ENCODE measurements around the gene SSC5D.
A peak's percentile ranks its signal among the peaks of the same experiment; 100 is the strongest.

SSC5D gene

DNA sequence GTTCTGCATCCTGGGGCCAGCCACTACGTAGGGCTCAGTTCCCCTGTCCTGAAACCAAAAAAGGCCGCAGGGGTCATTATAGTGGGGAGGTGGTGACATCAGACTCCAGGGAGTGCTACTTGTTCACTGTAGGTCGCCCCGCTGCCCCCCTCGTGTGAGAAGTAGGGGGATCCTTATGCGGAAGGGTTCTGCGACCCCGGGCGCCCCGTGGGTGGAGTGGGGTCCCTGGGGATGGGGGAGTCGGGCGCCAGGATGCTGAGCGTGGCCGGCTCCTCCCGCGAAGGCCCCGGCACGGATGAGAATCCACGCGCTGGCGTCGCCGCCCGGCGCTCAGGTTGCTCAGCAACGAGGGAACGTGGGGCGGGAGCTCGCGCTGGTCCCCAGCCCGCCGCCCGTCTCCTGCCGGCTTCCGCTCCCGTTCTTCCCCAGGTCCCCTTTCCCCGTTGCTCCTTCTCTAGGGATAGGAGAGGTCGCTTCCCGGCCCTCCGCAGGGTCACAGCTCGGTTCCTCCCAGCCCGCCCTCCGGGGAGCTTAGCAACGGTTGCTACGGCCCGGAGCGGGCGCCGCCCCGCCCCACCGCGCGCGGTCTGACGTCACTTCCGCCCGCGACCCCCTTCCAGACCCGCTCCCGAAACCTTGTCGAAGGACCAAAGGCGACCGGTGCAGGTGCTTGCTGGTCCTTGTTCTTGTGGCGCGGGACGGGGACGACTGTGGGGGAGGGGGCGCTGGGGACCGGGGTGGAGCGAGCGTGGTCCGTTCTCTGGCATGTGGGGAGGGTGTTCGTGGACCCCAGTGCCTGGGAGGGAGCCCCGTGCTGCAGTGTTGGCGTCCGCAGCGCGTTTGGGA is 3.4 kb upstream of the SSC5D start, which contains the start of gene NAT14 (continued):
- TF ChIP-seq ZBTB48 (tag by site-specific recombination; IDR thresholded peaks at IDR 0.05) = peak; percentile 66
- TF ChIP-seq ZFHX2 (tag by site-specific recombination; conservative IDR thresholded peaks at IDR 0.05) = peak; percentile 4; the same call in 1 of the 2 replicates
- TF ChIP-seq YY2 (tag by site-specific recombination; IDR thresholded peaks at IDR 0.05) = no peak
- TF ChIP-seq KLF1 (tag by site-specific recombination; IDR thresholded peaks at IDR 0.05) = peak; percentile 80
- TF ChIP-seq, protein P1, sequence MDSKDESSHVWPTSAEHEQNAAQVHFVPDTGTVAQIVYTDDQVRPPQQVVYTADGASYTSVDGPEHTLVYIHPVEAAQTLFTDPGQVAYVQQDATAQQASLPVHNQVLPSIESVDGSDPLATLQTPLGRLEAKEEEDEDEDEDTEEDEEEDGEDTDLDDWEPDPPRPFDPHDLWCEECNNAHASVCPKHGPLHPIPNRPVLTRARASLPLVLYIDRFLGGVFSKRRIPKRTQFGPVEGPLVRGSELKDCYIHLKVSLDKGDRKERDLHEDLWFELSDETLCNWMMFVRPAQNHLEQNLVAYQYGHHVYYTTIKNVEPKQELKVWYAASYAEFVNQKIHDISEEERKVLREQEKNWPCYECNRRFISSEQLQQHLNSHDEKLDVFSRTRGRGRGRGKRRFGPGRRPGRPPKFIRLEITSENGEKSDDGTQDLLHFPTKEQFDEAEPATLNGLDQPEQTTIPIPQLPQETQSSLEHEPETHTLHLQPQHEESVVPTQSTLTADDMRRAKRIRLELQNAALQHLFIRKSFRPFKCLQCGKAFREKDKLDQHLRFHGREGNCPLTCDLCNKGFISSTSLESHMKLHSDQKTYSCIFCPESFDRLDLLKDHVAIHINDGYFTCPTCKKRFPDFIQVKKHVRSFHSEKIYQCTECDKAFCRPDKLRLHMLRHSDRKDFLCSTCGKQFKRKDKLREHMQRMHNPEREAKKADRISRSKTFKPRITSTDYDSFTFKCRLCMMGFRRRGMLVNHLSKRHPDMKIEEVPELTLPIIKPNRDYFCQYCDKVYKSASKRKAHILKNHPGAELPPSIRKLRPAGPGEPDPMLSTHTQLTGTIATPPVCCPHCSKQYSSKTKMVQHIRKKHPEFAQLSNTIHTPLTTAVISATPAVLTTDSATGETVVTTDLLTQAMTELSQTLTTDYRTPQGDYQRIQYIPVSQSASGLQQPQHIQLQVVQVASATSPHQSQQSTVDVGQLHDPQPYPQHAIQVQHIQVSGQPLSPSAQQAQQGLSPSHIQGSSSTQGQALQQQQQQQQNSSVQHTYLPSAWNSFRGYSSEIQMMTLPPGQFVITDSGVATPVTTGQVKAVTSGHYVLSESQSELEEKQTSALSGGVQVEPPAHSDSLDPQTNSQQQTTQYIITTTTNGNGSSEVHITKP (tag by site-specific recombination; IDR thresholded peaks at IDR 0.05) = no peak
- TF ChIP-seq, protein P2, sequence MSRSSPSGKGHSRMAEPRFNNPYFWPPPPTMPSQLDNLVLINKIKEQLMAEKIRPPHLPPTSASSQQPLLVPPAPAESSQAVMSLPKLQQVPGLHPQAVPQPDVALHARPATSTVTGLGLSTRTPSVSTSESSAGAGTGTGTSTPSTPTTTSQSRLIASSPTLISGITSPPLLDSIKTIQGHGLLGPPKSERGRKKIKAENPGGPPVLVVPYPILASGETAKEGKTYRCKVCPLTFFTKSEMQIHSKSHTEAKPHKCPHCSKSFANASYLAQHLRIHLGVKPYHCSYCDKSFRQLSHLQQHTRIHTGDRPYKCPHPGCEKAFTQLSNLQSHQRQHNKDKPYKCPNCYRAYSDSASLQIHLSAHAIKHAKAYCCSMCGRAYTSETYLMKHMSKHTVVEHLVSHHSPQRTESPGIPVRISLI (tag by site-specific recombination; IDR thresholded peaks at IDR 0.05) = no peak
- TF ChIP-seq, protein P3, sequence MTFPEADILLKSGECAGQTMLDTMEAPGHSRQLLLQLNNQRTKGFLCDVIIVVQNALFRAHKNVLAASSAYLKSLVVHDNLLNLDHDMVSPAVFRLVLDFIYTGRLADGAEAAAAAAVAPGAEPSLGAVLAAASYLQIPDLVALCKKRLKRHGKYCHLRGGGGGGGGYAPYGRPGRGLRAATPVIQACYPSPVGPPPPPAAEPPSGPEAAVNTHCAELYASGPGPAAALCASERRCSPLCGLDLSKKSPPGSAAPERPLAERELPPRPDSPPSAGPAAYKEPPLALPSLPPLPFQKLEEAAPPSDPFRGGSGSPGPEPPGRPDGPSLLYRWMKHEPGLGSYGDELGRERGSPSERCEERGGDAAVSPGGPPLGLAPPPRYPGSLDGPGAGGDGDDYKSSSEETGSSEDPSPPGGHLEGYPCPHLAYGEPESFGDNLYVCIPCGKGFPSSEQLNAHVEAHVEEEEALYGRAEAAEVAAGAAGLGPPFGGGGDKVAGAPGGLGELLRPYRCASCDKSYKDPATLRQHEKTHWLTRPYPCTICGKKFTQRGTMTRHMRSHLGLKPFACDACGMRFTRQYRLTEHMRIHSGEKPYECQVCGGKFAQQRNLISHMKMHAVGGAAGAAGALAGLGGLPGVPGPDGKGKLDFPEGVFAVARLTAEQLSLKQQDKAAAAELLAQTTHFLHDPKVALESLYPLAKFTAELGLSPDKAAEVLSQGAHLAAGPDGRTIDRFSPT (tag by site-specific recombination; IDR thresholded peaks at IDR 0.05) = no peak
- peak; percentile 42 for TF ChIP-seq GLIS2 (tag by site-specific recombination; IDR thresholded peaks at IDR 0.05)
- TF ChIP-seq ZNF501 (tag by site-specific recombination; IDR thresholded peaks at IDR 0.05) = 0 out of 2 replicates have a peak, but pooled peaks have one; percentile 55
- no peak for TF ChIP-seq GLI4 (tag by site-specific recombination; IDR thresholded peaks at IDR 0.05)
- peak; percentile 52; the same call in 1 of the 2 replicates for TF ChIP-seq ZBTB21 (tag by site-specific recombination; IDR thresholded peaks at IDR 0.05)
- TF ChIP-seq ZNF121 (tag by site-specific recombination; IDR thresholded peaks at IDR 0.05) = no peak
- TF ChIP-seq ZNF629 (tag by site-specific recombination; IDR thresholded peaks at IDR 0.05) = peak; percentile 79
- TF ChIP-seq ZEB2 (tag by site-specific recombination; IDR thresholded peaks at IDR 0.05) = no peak
- 0 out of 2 replicates have a peak, but pooled peaks have one; percentile 27 for TF ChIP-seq ZXDB (tag by site-specific recombination; IDR thresholded peaks at IDR 0.05)

DNA sequence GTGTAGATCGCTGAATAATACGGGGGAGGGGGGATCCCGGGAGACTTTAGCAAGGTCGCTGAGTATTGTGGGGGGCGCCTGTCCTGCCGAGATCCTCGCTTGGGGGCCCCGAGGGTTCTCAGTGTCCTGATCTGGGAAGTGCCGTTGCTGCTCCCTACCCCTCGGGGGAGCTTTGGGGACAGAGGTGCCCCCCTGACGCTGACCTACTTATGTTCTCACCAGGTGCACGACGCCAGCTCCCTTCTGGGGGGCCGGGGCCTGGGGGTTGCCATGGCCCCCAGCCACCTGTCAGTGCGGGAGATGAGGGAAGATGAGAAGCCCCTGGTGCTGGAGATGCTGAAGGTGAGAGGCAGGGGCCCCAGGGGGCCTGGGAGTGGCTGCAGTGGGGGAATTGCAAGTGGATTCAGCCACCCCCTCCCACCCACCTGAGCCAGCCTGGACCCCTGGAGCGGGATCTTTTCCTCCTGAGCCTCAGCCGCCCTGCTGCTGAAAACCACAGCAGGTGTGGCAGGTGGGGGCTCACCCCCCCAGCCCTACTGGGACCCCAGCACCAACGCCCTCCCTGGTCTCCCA is 2.7 kb upstream of the SSC5D start:
- H3K9me3 ChIP-seq (ENCODE audit: control insufficient read depth, insufficient read depth, low read depth, low read length) = no peaks in the 10 kb centered on the region
- CTCF ChIA-PET = interaction anchor here (0.7 to 4.3 kb wide), 7 partner anchors 9 to 345 kb away, joined by 3 to 42 read pairs (median 3); partner anchors contain the start of gene ZNF628
- H3K4me1 ChIP-seq (ENCODE audit: control insufficient read depth, insufficient read depth, low read length) = peaks cover 23% of the 10 kb centered on the region
- peak overlapping the region; percentile 91 for H3K4me3 ChIP-seq (ENCODE audit: low read depth, low read length)
- H3K36me3 ChIP-seq (ENCODE audit: control insufficient read depth in 2 of 2, insufficient read depth in 1 of 2, low read length in 2 of 2) = peaks cover 0 to 9% of the 10 kb centered on the region in 2 experiments; a peak in 1 of 3 replicates
- H3K27ac ChIP-seq (ENCODE audit: extremely low read depth, low read depth, low read length) = peak overlapping the region; percentile 59; the same call in 1 of the 2 replicates
- POLR2A ChIA-PET = interaction anchor here (0.7 to 3.5 kb wide), 14 partner anchors 9 to 368 kb away, joined by 3 to 44 read pairs (median 4); partner anchors contain the start of genes FIZ1, ISOC2, KMT5C and PPP1R12C
- TF ChIP-seq, protein P1 (tag by site-specific recombination; IDR thresholded peaks at IDR 0.05) = peak; percentile 96
- TF ChIP-seq, protein P4, sequence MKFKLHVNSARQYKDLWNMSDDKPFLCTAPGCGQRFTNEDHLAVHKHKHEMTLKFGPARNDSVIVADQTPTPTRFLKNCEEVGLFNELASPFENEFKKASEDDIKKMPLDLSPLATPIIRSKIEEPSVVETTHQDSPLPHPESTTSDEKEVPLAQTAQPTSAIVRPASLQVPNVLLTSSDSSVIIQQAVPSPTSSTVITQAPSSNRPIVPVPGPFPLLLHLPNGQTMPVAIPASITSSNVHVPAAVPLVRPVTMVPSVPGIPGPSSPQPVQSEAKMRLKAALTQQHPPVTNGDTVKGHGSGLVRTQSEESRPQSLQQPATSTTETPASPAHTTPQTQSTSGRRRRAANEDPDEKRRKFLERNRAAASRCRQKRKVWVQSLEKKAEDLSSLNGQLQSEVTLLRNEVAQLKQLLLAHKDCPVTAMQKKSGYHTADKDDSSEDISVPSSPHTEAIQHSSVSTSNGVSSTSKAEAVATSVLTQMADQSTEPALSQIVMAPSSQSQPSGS (tag by site-specific recombination; IDR thresholded peaks at IDR 0.05; ENCODE audit: low read depth) = no peak
- TF ChIP-seq ZNF2 (tag by site-specific recombination; IDR thresholded peaks at IDR 0.05) (no peak), SP7 (tag by site-specific recombination; IDR thresholded peaks at IDR 0.05) (no peak), WT1 (tag by site-specific recombination; IDR thresholded peaks at IDR 0.05) (no peak), ZNF391 (tag by site-specific recombination; IDR thresholded peaks at IDR 0.05; ENCODE audit: borderline replicate concordance, low read depth) (no peak)
- TF ChIP-seq, protein P5, sequence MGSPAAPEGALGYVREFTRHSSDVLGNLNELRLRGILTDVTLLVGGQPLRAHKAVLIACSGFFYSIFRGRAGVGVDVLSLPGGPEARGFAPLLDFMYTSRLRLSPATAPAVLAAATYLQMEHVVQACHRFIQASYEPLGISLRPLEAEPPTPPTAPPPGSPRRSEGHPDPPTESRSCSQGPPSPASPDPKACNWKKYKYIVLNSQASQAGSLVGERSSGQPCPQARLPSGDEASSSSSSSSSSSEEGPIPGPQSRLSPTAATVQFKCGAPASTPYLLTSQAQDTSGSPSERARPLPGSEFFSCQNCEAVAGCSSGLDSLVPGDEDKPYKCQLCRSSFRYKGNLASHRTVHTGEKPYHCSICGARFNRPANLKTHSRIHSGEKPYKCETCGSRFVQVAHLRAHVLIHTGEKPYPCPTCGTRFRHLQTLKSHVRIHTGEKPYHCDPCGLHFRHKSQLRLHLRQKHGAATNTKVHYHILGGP (tag by site-specific recombination; IDR thresholded peaks at IDR 0.05) = no peak
